GM18499 (cell line): ENCODE data around the gene ITSN1.
A peak's percentile ranks its signal among the peaks of the same experiment; 100 is the strongest.

Source experiments
- ATAC-seq: cut with Tn5 transposase; IDR thresholded peaks from one replicate; pipeline ENCODE4 v1.9.1; 2021; ENCODE audit warnings: moderate number of reproducible peaks; ENCODE audit not compliant: insufficient read depth, unreplicated experiment

The ITSN1 gene

GRCh38 chr21:33944185-33944763 lies 302.0 kb downstream of the ITSN1 start:
- ATAC-seq = no peak

GRCh38 chr21:33945652-33946270 lies 303.5 kb downstream of the ITSN1 start:
- no peak for ATAC-seq

- peak; percentile 42 for ATAC-seq
Measured at GRCh38 chr21:33947451-33948095, 305.3 kb downstream of the ITSN1 start.

GRCh38 chr21:33948096-33948950 lies 306.0 kb downstream of the ITSN1 start:
- peak; percentile 28 for ATAC-seq

GRCh38 chr21:33948951-33949444 lies 306.7 kb downstream of the ITSN1 start:
- ATAC-seq = no peak
